Activated CD8-positive, alpha-beta memory T cell treated with anti-CD3 and anti-CD28 coated beads, Interleukin-2, amount 50 U/mL, for 48 hours (primary cell): ENCODE results near the gene MAP2K5.

Experiments used
- DNase-seq: peaks from one replicate; pipeline ENCODE4 v3.0.0-alpha.2; 2020

The MAP2K5 gene

GRCh38 chr15:67560320-67560719 lies 17.8 kb downstream of the MAP2K5 start:
- no peak for DNase-seq

GRCh38 chr15:67563092-67563491 lies 20.6 kb downstream of the MAP2K5 start:
- no peak for DNase-seq

- DNase-seq = no peak
Observed at GRCh38 chr15:67564021-67564967, 21.8 kb downstream of the MAP2K5 start.

GRCh38 chr15:67564968-67565345 lies 22.5 kb downstream of the MAP2K5 start:
- no peak for DNase-seq

GRCh38 chr15:67569668-67570067 lies 27.2 kb downstream of the MAP2K5 start:
- no peak for DNase-seq

GRCh38 chr15:67570875-67571647 lies 28.6 kb downstream of the MAP2K5 start:
- DNase-seq = no peak

GRCh38 chr15:67571648-67572415 lies 29.3 kb downstream of the MAP2K5 start:
- DNase-seq = no peak

GRCh38 chr15:67573194-67573593 lies 30.7 kb downstream of the MAP2K5 start:
- DNase-seq = no peak

- DNase-seq = no peak
Observed at GRCh38 chr15:67575039-67575502, 32.6 kb downstream of the MAP2K5 start.

- no peak for DNase-seq
Observed at GRCh38 chr15:67578020-67578600, 35.6 kb downstream of the MAP2K5 start.

- no peak for DNase-seq
Observed at GRCh38 chr15:67579164-67579563, 36.7 kb downstream of the MAP2K5 start.

- no peak for DNase-seq
Observed at GRCh38 chr15:67579967-67580366, 37.5 kb downstream of the MAP2K5 start.

- DNase-seq = no peak
Observed at GRCh38 chr15:67584157-67584556, 41.7 kb downstream of the MAP2K5 start.

- no peak for DNase-seq
Observed at GRCh38 chr15:67585681-67586080, 43.2 kb downstream of the MAP2K5 start.

GRCh38 chr15:67587331-67587730 lies 44.8 kb downstream of the MAP2K5 start:
- DNase-seq = no peak

- DNase-seq = no peak
Observed at GRCh38 chr15:67587754-67588153, 45.3 kb downstream of the MAP2K5 start.

- DNase-seq = no peak
Observed at GRCh38 chr15:67590191-67590590, 47.7 kb downstream of the MAP2K5 start.

- no peak for DNase-seq
Observed at GRCh38 chr15:67592245-67592644, 49.7 kb downstream of the MAP2K5 start.

- no peak for DNase-seq
Observed at GRCh38 chr15:67593562-67593961, 51.1 kb downstream of the MAP2K5 start.

- no peak for DNase-seq
Observed at GRCh38 chr15:67594770-67595169, 52.3 kb downstream of the MAP2K5 start.

- DNase-seq = no peak
Observed at GRCh38 chr15:67595572-67595971, 53.1 kb downstream of the MAP2K5 start.

GRCh38 chr15:67601073-67601472 lies 58.6 kb downstream of the MAP2K5 start:
- DNase-seq = no peak

GRCh38 chr15:67603063-67603462 lies 60.6 kb downstream of the MAP2K5 start:
- DNase-seq = no peak
